Measurements from ENCODE around the gene GOLGA8T. TPM values are rescaled to one million over a fixed set of nuclear protein-coding genes. Genes with fewer than 3 reads are reported as not detected.
"Not testable (repeated sequence)": the region's sequence is repeated elsewhere in the genome, so short reads cannot be mapped to it uniquely, and the experiment has no call there.

Gene GOLGA8T
- total RNA-seq = not detected

GRCh38 chr15:30134751-30135150, at the start of gene GOLGA8T:
Gene GOLGA8T, plus strand, starts transcription at chr15:30135051. Its CDS starts 98 bp downstream, at chr15:30135149.
- CTCF ChIA-PET; H3K36me3 Mint-ChIP-seq (ENCODE audit: low read depth): not testable (repeated sequence)

GRCh38 chr15:30097827-30098226, 37.0 kb upstream of the GOLGA8T start:
- DNase-seq; H3K27ac Mint-ChIP-seq; H3K27me3 Mint-ChIP-seq (ENCODE audit: low read depth); H3K36me3 Mint-ChIP-seq (ENCODE audit: low read depth); H3K4me3 Mint-ChIP-seq; CTCF ChIA-PET; H3K4me1 Mint-ChIP-seq (ENCODE audit: low read depth); H3K9me3 Mint-ChIP-seq; intact Hi-C loops (cut with micrococcal nuclease): not testable (repeated sequence)

More at GRCh38 chr15:30134751-30135150, at the start of gene GOLGA8T:
- H3K9me3 Mint-ChIP-seq; DNase-seq; intact Hi-C loops (cut with micrococcal nuclease); H3K27me3 Mint-ChIP-seq (ENCODE audit: low read depth); H3K4me3 Mint-ChIP-seq; H3K4me1 Mint-ChIP-seq (ENCODE audit: low read depth); H3K27ac Mint-ChIP-seq: not testable (repeated sequence)

- H3K9me3 Mint-ChIP-seq; CTCF ChIA-PET; H3K27ac Mint-ChIP-seq; H3K27me3 Mint-ChIP-seq (ENCODE audit: low read depth); intact Hi-C loops (cut with micrococcal nuclease); H3K36me3 Mint-ChIP-seq (ENCODE audit: low read depth); H3K4me3 Mint-ChIP-seq; DNase-seq; H3K4me1 Mint-ChIP-seq (ENCODE audit: low read depth): not testable (repeated sequence)
Observed at GRCh38 chr15:30102890-30103289, 32.0 kb upstream of the GOLGA8T start.

GRCh38 chr15:30103941-30104507, 30.8 kb upstream of the GOLGA8T start:
- H3K9me3 Mint-ChIP-seq; H3K27ac Mint-ChIP-seq; H3K36me3 Mint-ChIP-seq (ENCODE audit: low read depth); intact Hi-C loops (cut with micrococcal nuclease); CTCF ChIA-PET; H3K4me3 Mint-ChIP-seq; H3K27me3 Mint-ChIP-seq (ENCODE audit: low read depth); H3K4me1 Mint-ChIP-seq (ENCODE audit: low read depth); DNase-seq: not testable (repeated sequence)

GRCh38 chr15:30110591-30110990, 24.3 kb upstream of the GOLGA8T start:
- CTCF ChIA-PET; H3K36me3 Mint-ChIP-seq (ENCODE audit: low read depth); intact Hi-C loops (cut with micrococcal nuclease); H3K27ac Mint-ChIP-seq; H3K4me1 Mint-ChIP-seq (ENCODE audit: low read depth); H3K9me3 Mint-ChIP-seq; DNase-seq; H3K4me3 Mint-ChIP-seq; H3K27me3 Mint-ChIP-seq (ENCODE audit: low read depth): not testable (repeated sequence)

- H3K27ac Mint-ChIP-seq; intact Hi-C loops (cut with micrococcal nuclease); H3K27me3 Mint-ChIP-seq (ENCODE audit: low read depth); H3K9me3 Mint-ChIP-seq; H3K4me3 Mint-ChIP-seq; DNase-seq; H3K36me3 Mint-ChIP-seq (ENCODE audit: low read depth); CTCF ChIA-PET; H3K4me1 Mint-ChIP-seq (ENCODE audit: low read depth): not testable (repeated sequence)
Observed at GRCh38 chr15:30130066-30130465, 4.8 kb upstream of the GOLGA8T start.

GRCh38 chr15:30143246-30143645, 8.4 kb downstream of the GOLGA8T start:
- H3K27me3 Mint-ChIP-seq (ENCODE audit: low read depth); H3K36me3 Mint-ChIP-seq (ENCODE audit: low read depth); H3K27ac Mint-ChIP-seq; H3K4me3 Mint-ChIP-seq; H3K9me3 Mint-ChIP-seq; CTCF ChIA-PET; DNase-seq; intact Hi-C loops (cut with micrococcal nuclease); H3K4me1 Mint-ChIP-seq (ENCODE audit: low read depth): not testable (repeated sequence)

GRCh38 chr15:30149891-30150290, 15.0 kb downstream of the GOLGA8T start:
- DNase-seq; H3K4me1 Mint-ChIP-seq (ENCODE audit: low read depth); H3K4me3 Mint-ChIP-seq; intact Hi-C loops (cut with micrococcal nuclease); H3K36me3 Mint-ChIP-seq (ENCODE audit: low read depth); H3K27me3 Mint-ChIP-seq (ENCODE audit: low read depth); H3K9me3 Mint-ChIP-seq; CTCF ChIA-PET; H3K27ac Mint-ChIP-seq: not testable (repeated sequence)

- DNase-seq; H3K4me3 Mint-ChIP-seq; H3K27ac Mint-ChIP-seq; H3K9me3 Mint-ChIP-seq; CTCF ChIA-PET; H3K36me3 Mint-ChIP-seq (ENCODE audit: low read depth); H3K4me1 Mint-ChIP-seq (ENCODE audit: low read depth); H3K27me3 Mint-ChIP-seq (ENCODE audit: low read depth); intact Hi-C loops (cut with micrococcal nuclease): not testable (repeated sequence)
Observed at GRCh38 chr15:30162479-30163357, 27.9 kb downstream of the GOLGA8T start.

- CTCF ChIA-PET; H3K27ac Mint-ChIP-seq; H3K9me3 Mint-ChIP-seq; H3K36me3 Mint-ChIP-seq (ENCODE audit: low read depth); DNase-seq; intact Hi-C loops (cut with micrococcal nuclease); H3K27me3 Mint-ChIP-seq (ENCODE audit: low read depth); H3K4me3 Mint-ChIP-seq; H3K4me1 Mint-ChIP-seq (ENCODE audit: low read depth): not testable (repeated sequence)
Observed at GRCh38 chr15:30163759-30164158, 28.9 kb downstream of the GOLGA8T start.

- H3K27ac Mint-ChIP-seq; H3K9me3 Mint-ChIP-seq; H3K27me3 Mint-ChIP-seq (ENCODE audit: low read depth); intact Hi-C loops (cut with micrococcal nuclease); H3K4me1 Mint-ChIP-seq (ENCODE audit: low read depth); DNase-seq; H3K4me3 Mint-ChIP-seq; CTCF ChIA-PET; H3K36me3 Mint-ChIP-seq (ENCODE audit: low read depth): not testable (repeated sequence)
Observed at GRCh38 chr15:30164257-30164656, 29.4 kb downstream of the GOLGA8T start.

- H3K4me1 Mint-ChIP-seq (ENCODE audit: low read depth); CTCF ChIA-PET; H3K27me3 Mint-ChIP-seq (ENCODE audit: low read depth); H3K9me3 Mint-ChIP-seq; H3K4me3 Mint-ChIP-seq; intact Hi-C loops (cut with micrococcal nuclease); H3K27ac Mint-ChIP-seq; DNase-seq; H3K36me3 Mint-ChIP-seq (ENCODE audit: low read depth): not testable (repeated sequence)
Observed at GRCh38 chr15:30167403-30167802, 32.6 kb downstream of the GOLGA8T start.

- H3K27ac Mint-ChIP-seq; H3K4me1 Mint-ChIP-seq (ENCODE audit: low read depth); H3K36me3 Mint-ChIP-seq (ENCODE audit: low read depth); H3K4me3 Mint-ChIP-seq; H3K27me3 Mint-ChIP-seq (ENCODE audit: low read depth); H3K9me3 Mint-ChIP-seq; CTCF ChIA-PET; intact Hi-C loops (cut with micrococcal nuclease); DNase-seq: not testable (repeated sequence)
Observed at GRCh38 chr15:30167886-30168285, 33.0 kb downstream of the GOLGA8T start.
